ENCODE results near the gene ANGPTL2. TPM values are rescaled to one million over a fixed set of nuclear protein-coding genes. Genes with fewer than 3 reads are reported as not detected.

ANGPTL2 gene
- total RNA-seq, 4 donors from 2014 or later = 5.9 to 12.6 (median 8.7) TPM

- Histone ChIP-seq H3K4me1 (peaks cover 15 to 30% of the 10 kb centered on the region in 2 donors), H3K4me3 (replicated peaks in 1 of 3) (no peak overlapping the region), H3K27ac (no peak overlapping the region), H3K27me3 (no peaks in the 10 kb centered on the region), H3K9me3 (no peaks in the 10 kb centered on the region), H3K36me3 (no peaks in the 10 kb centered on the region)
- no peak for DNase-seq
- WGBS, 2 donors = 94 to 97% methylated on average over 8 of the region's 8 CpGs
- no peak for TF ChIP-seq CTCF (IDR thresholded peaks at IDR 0.05)
- TF ChIP-seq POLR2A (IDR thresholded peaks at IDR 0.05) = no peak
- intact Hi-C loops (cut with DNase I) = no loop called here
These were observed 21.6 kb upstream of the ANGPTL2 start for GRCh38 chr9:127143920-127144465.

GRCh38 chr9:127142931-127143464 is 20.6 kb upstream of the ANGPTL2 start:
- Histone ChIP-seq H3K27ac (no peak overlapping the region), H3K27me3 (no peaks in the 10 kb centered on the region), H3K36me3 (no peaks in the 10 kb centered on the region), H3K4me3 (replicated peaks in 1 of 3) (no peak overlapping the region), H3K4me1 (peaks cover 15 to 30% of the 10 kb centered on the region in 2 donors), H3K9me3 (no peaks in the 10 kb centered on the region)
- intact Hi-C loops (cut with DNase I) = no loop called here
- DNase-seq = no peak
- TF ChIP-seq POLR2A (IDR thresholded peaks at IDR 0.05) = no peak
- TF ChIP-seq CTCF (IDR thresholded peaks at IDR 0.05) = no peak
- 53 to 75% methylated on average over 2 of the region's 2 CpGs for WGBS, 2 donors

DNA sequence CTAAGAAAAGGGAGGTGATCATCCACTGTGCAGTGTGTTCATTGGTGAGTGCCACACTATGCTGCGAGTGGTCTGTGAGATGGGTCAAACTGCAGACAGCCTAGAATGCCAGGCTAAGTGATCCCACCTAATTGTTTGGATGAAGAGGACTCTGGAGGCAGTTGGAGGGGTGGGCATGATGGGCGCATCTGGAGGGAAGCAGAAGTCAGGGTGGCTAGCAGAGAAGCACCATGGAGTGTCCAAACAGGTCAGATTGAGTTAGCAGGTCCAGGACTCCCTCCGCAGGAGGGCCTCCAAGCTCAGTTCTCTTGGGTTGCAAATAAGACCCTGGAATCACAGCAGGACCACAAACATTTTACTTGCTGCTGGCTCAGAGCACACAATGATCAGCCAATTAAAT is 19.9 kb upstream of the ANGPTL2 start:
- TF ChIP-seq POLR2A (IDR thresholded peaks at IDR 0.05) (no peak), CTCF (IDR thresholded peaks at IDR 0.05) (no peak)
- intact Hi-C loops (cut with DNase I) = no loop called here
- no peak for DNase-seq
- Histone ChIP-seq H3K27ac (peak overlapping the region in 1 of 3 donors; percentile 56), H3K4me3 (replicated peaks in 1 of 3) (no peak overlapping the region), H3K9me3 (no peaks in the 10 kb centered on the region), H3K4me1 (peaks cover 15 to 25% of the 10 kb centered on the region in 2 donors), H3K36me3 (no peaks in the 10 kb centered on the region), H3K27me3 (no peaks in the 10 kb centered on the region)
- 98 to 100% methylated on average over 3 of the region's 3 CpGs for WGBS, 2 donors

GRCh38 chr9:127140842-127141675 is 18.6 kb upstream of the ANGPTL2 start:
- intact Hi-C loops (cut with DNase I) = no loop called here
- TF ChIP-seq POLR2A (IDR thresholded peaks at IDR 0.05) (no peak), CTCF (IDR thresholded peaks at IDR 0.05) (no peak)
- WGBS, 2 donors = 57 to 60% methylated on average over 9 of the region's 9 CpGs
- Histone ChIP-seq H3K4me3 (replicated peaks in 1 of 3) (no peak overlapping the region), H3K36me3 (no peaks in the 10 kb centered on the region), H3K4me1 (peaks cover 15 to 20% of the 10 kb centered on the region in 2 donors), H3K9me3 (no peaks in the 10 kb centered on the region), H3K27me3 (no peaks in the 10 kb centered on the region), H3K27ac (peak overlapping the region in 2 of 3 donors; percentile 2 to 56)
- peak; percentile 81 to 84 for DNase-seq

GRCh38 chr9:127140181-127140580 is 17.7 kb upstream of the ANGPTL2 start:
- Histone ChIP-seq H3K27ac (no peak overlapping the region), H3K4me1 (peaks cover 15 to 20% of the 10 kb centered on the region in 2 donors), H3K9me3 (no peaks in the 10 kb centered on the region), H3K36me3 (no peaks in the 10 kb centered on the region), H3K27me3 (no peaks in the 10 kb centered on the region), H3K4me3 (replicated peaks in 1 of 3) (no peak overlapping the region)
- DNase-seq = no peak
- intact Hi-C loops (cut with DNase I) = no loop called here
- WGBS, 2 donors = 96 to 97% methylated on average over 6 of the region's 6 CpGs
- no peak for TF ChIP-seq CTCF (IDR thresholded peaks at IDR 0.05)
- no peak for TF ChIP-seq POLR2A (IDR thresholded peaks at IDR 0.05)
